MCF 10A (cell line): ENCODE measurements around the gene ACOX1. TPM values are rescaled to one million over a fixed set of nuclear protein-coding genes. Genes with fewer than 3 reads are reported as not detected.

ENCODE experiments used
- BruUV-seq: library from RNA; stranded (reverse); fragments of 400-500 nt; replicated peaks from 2 replicates; lab custom pipeline; 2021; lab: Mats Ljungman, UMichigan
- CTCF ChIA-PET: fragments of 300-600 bp; sonication (Branson Sonifier 250); formaldehyde crosslinking; extraction: SDS; loops from one replicate; lab custom pipeline; 2021; ENCODE audit warnings: antibody characterized with exemption, inconsistent platforms; lab: Yijun Ruan, JAX
- POLR2A ChIA-PET: fragments of 300-600, 350-650 bp; sonication (Branson Sonifier 250); formaldehyde crosslinking; extraction: SDS; loops from one replicate; lab custom pipeline; 2020; ENCODE audit warnings: antibody characterized with exemption, inconsistent platforms; lab: Yijun Ruan, JAX
- DNase-seq: peaks from one replicate; pipeline ENCODE4 v3.0.0-alpha.2; 2018; ENCODE audit not compliant: unreplicated experiment
- H3K27ac Mint-ChIP-seq: one replicate; pipeline ENCODE4 v1.8.0; 2022; ENCODE audit warnings: mild to moderate bottlenecking, low read depth, mixed read lengths; ENCODE audit not compliant: unreplicated experiment
- H3K27me3 Mint-ChIP-seq: one replicate; pipeline ENCODE4 v1.8.0; 2022; ENCODE audit warnings: mixed read lengths; ENCODE audit not compliant: insufficient read depth, unreplicated experiment
- H3K36me3 Mint-ChIP-seq: one replicate; pipeline ENCODE4 v1.8.0; 2022; ENCODE audit warnings: mild to moderate bottlenecking, moderate library complexity, mixed read lengths; ENCODE audit not compliant: insufficient read depth, unreplicated experiment
- H3K4me1 Mint-ChIP-seq: one replicate; pipeline ENCODE4 v1.8.0; 2022; ENCODE audit warnings: mixed read lengths; ENCODE audit not compliant: insufficient read depth, unreplicated experiment
- H3K4me3 Mint-ChIP-seq: one replicate; pipeline ENCODE4 v1.8.0; 2022; ENCODE audit warnings: mild to moderate bottlenecking, moderate library complexity, mixed read lengths; ENCODE audit not compliant: unreplicated experiment
- H3K9me3 Mint-ChIP-seq: one replicate; pipeline ENCODE4 v1.8.0; 2022; ENCODE audit warnings: mixed read lengths; ENCODE audit not compliant: unreplicated experiment
- intact Hi-C: fragments of 100-400 bp; cut with micrococcal nuclease; formaldehyde crosslinking; loops from 2 replicates; pipeline ENCODE4 v1.14.1; 2022
- total RNA-seq: library from RNA; stranded (reverse); gene quantifications from 2 replicates; pipeline ENCODE4 v1.2.3, GENCODE V29; 2022
- TF ChIP-seq, protein P1 (sequence below): fragments of 200-600 bp; IDR thresholded peaks from one replicate; pipeline ENCODE4 v1.8.0; 2022; ENCODE audit warnings: antibody characterized with exemption, mild to moderate bottlenecking; ENCODE audit not compliant: unreplicated experiment

The ACOX1 gene
- total RNA-seq, 1 experiment from 2014 or later: 23.4 TPM

DNA sequence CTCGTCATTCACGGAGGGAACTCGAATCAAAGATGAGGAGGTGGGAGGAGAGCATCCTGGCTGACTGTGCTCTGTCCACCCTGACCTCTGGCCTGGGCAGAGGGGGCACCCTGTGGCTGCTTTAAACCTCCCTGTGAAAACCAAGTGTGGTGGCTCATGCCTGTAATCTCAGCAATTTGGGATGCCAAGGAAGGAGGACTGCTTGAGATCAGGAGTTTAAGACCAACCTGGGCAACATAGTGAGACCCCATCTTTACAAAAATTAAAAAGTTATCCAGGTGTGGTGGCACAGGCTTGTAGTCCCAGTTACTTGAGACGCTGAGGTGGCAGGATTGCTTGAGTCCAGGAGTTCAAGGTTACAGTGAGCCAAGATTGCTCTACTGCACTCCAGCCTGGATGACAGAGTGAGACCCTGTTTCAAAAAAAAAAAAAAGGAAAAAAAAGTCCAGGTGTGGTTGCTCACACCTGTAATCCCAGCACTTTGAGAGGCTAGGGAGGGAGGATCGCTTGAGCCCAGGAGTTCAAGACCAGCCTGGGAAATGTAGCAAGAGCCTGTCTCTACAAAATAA, 15.9 kb upstream of the ACOX1 start:
- no TSS peak for BruUV-seq
- H3K9me3 Mint-ChIP-seq: no peaks in the 10 kb centered on the region
- peaks cover 57% of the 10 kb centered on the region for H3K36me3 Mint-ChIP-seq
- intact Hi-C loops: no loop called here
- TF ChIP-seq, protein P1, sequence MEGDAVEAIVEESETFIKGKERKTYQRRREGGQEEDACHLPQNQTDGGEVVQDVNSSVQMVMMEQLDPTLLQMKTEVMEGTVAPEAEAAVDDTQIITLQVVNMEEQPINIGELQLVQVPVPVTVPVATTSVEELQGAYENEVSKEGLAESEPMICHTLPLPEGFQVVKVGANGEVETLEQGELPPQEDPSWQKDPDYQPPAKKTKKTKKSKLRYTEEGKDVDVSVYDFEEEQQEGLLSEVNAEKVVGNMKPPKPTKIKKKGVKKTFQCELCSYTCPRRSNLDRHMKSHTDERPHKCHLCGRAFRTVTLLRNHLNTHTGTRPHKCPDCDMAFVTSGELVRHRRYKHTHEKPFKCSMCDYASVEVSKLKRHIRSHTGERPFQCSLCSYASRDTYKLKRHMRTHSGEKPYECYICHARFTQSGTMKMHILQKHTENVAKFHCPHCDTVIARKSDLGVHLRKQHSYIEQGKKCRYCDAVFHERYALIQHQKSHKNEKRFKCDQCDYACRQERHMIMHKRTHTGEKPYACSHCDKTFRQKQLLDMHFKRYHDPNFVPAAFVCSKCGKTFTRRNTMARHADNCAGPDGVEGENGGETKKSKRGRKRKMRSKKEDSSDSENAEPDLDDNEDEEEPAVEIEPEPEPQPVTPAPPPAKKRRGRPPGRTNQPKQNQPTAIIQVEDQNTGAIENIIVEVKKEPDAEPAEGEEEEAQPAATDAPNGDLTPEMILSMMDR: no peak
- H3K4me3 Mint-ChIP-seq: no peak overlapping the region
- CTCF ChIA-PET: interaction anchor here (0.6 to 0.7 kb wide), 2 partner anchors 21 to 119 kb away, joined by 3 to 5 read pairs; no protein-coding TSS in a partner anchor
- POLR2A ChIA-PET: no interaction called here
- no peaks in the 10 kb centered on the region for H3K27me3 Mint-ChIP-seq
- peaks cover 17% of the 10 kb centered on the region for H3K4me1 Mint-ChIP-seq
- no peak for DNase-seq
- no peak overlapping the region for H3K27ac Mint-ChIP-seq

GRCh38 chr17:75991396-75991795, 12.4 kb upstream of the ACOX1 start:
- H3K27me3 Mint-ChIP-seq: no peaks in the 10 kb centered on the region

GRCh38 chr17:75987041-75987440, 8.1 kb upstream of the ACOX1 start:
- Mint-ChIP-seq H3K27ac (no peak overlapping the region), H3K4me3 (no peak overlapping the region), H3K9me3 (no peaks in the 10 kb centered on the region), H3K27me3 (no peaks in the 10 kb centered on the region), H3K36me3 (peaks cover 36% of the 10 kb centered on the region), H3K4me1 (peaks cover 7% of the 10 kb centered on the region)
- BruUV-seq: no TSS peak
- POLR2A ChIA-PET: no interaction called here
- DNase-seq: no peak
- intact Hi-C loops: no loop called here
- CTCF ChIA-PET: interaction anchor here (1.2 kb wide), 1 partner anchor 20 kb away, joined by 6 read pairs; no protein-coding TSS in a partner anchor
- TF ChIP-seq, protein P1: no peak

More at GRCh38 chr17:75991396-75991795, 12.4 kb upstream of the ACOX1 start:
- Mint-ChIP-seq H3K36me3 (peaks cover 63% of the 10 kb centered on the region), H3K4me3 (no peak overlapping the region), H3K27ac (no peak overlapping the region), H3K9me3 (no peaks in the 10 kb centered on the region), H3K4me1 (peaks cover 2% of the 10 kb centered on the region)
- intact Hi-C loops: no loop called here
- ChIA-PET POLR2A (interaction anchor here (0.5 to 1.3 kb wide), 3 partner anchors 11 to 15 kb away, joined by 3 to 4 read pairs (median 4); no protein-coding TSS in a partner anchor), CTCF (interaction anchor here (0.7 kb wide), 2 partner anchors 13 to 86 kb away, joined by 3 read pairs; no protein-coding TSS in a partner anchor)
- no TSS peak for BruUV-seq
- TF ChIP-seq, protein P1: no peak
- no peak for DNase-seq

DNA sequence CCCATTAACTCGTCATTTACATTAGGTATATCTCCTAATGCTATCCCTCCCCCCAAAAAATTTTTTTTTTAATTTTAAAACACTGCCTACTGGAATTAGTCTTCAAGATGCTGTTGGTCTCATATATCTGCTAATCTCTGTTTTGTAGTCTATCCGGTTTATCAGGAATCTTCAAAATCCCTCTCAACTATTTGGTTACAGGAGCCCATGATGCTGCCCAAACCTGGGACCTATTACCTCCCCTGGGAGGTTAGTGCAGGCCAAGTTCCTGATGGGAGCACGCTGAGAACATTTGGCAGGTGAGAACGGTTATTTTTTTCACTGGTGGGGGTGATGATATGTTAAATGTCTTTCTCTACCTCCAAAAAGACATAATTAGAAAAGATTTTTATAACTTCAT, 7.0 kb upstream of the ACOX1 start:
- BruUV-seq: no TSS peak
- H3K9me3 Mint-ChIP-seq: no peaks in the 10 kb centered on the region
- peaks cover 26% of the 10 kb centered on the region for H3K36me3 Mint-ChIP-seq
- no peaks in the 10 kb centered on the region for H3K27me3 Mint-ChIP-seq
- intact Hi-C loops: no loop called here
- no peak overlapping the region for H3K27ac Mint-ChIP-seq
- CTCF ChIA-PET: interaction anchor here (0.6 kb wide), 1 partner anchor 58 kb away, joined by 4 read pairs; no protein-coding TSS in a partner anchor
- no peak overlapping the region for H3K4me3 Mint-ChIP-seq
- TF ChIP-seq, protein P1: no peak
- DNase-seq: no peak
- H3K4me1 Mint-ChIP-seq: peaks cover 7% of the 10 kb centered on the region
- POLR2A ChIA-PET: no interaction called here
